K562 (cell line): Measurements from ENCODE around the gene PIH1D1. TPM values are rescaled to one million over a fixed set of nuclear protein-coding genes. Genes with fewer than 3 reads are reported as not detected.

ENCODE experiments used
- ATAC-seq: fragments of 200-7000 bp; cut with Tn5 transposase; 3 replicates; pipeline ENCODE4 v1.9.1; 2020; ENCODE audit warnings: moderate library complexity
- BruUV-seq: library from RNA; stranded (reverse); fragments of 400-500 nt; replicated peaks from 2 replicates; lab custom pipeline; 2021; lab: Mats Ljungman, UMichigan
- CTCF ChIA-PET: fragments of 300-600 bp; formaldehyde crosslinking; extraction: SDS; loops from one replicate; lab custom pipeline; 2021; ENCODE audit warnings: low intra/inter-chr PET ratio; lab: Yijun Ruan, JAX
- POLR2A ChIA-PET: fragments of 300-600, 350-650 bp; sonication (Branson Sonifier 250); formaldehyde crosslinking; extraction: SDS; loops from one replicate; lab custom pipeline; 2021; ENCODE audit warnings: antibody characterized with exemption, inconsistent platforms; lab: Yijun Ruan, JAX
- DNase-seq, 4 experiments: peaks; one replicate each; pipeline versions ENCODE4 v3.0.0 to v3.0.0-alpha.2; 2011 to 2018; ENCODE audit warnings: low spot score in 3 of 4, mixed read lengths in 3 of 4; ENCODE audit errors: extremely low read depth in 1 of 4
- FAIRE-seq: peaks from 2 replicates; lab custom pipeline; 2011; peaks lifted over from hg19 to GRCh38; lab: Jason Lieb, UNC
- H2AFZ ChIP-seq: 2 replicates; pipeline ENCODE4 v1.6.0; 2011; ENCODE audit warnings: low read depth, low read length, control low read depth, inconsistent platforms
- H3K27ac ChIP-seq: fragments of 200-600 bp; 3 replicates; pipeline ENCODE4 v1.8.0; 2011; ENCODE audit warnings: low read depth, mild to moderate bottlenecking, control low read depth, inconsistent platforms, low read length, moderate library complexity, mixed read lengths; ENCODE audit errors: extremely low read depth
- H3K27me3 ChIP-seq, 2 experiments: fragments of 300-600 bp in 1 of 2; 2 replicates in 1 of 2; 3 replicates in 1 of 2; pipeline versions ENCODE4 v1.6.0 to v1.8.0; 2011; ENCODE audit warnings: inconsistent platforms in 2 of 2, low read length in 2 of 2, mild to moderate bottlenecking in 1 of 2, mixed read lengths in 1 of 2, moderate library complexity in 1 of 2; ENCODE audit not compliant: control insufficient read depth in 2 of 2, insufficient read depth in 2 of 2
- H3K36me3 ChIP-seq: fragments of 300-600 bp; 3 replicates; pipeline ENCODE4 v1.8.0; 2011; ENCODE audit warnings: mild to moderate bottlenecking, low read length, inconsistent platforms; ENCODE audit not compliant: control insufficient read depth, insufficient read depth
- H3K4me1 ChIP-seq, 2 experiments: fragments of 200-600 bp in 1 of 2; replicated peaks in 1 of 2; 2 replicates in 1 of 2; 3 replicates in 1 of 2; pipeline versions ENCODE4 v1.5.1 to v1.8.0; 2011; ENCODE audit warnings: inconsistent platforms in 2 of 2, low read length in 2 of 2, mild to moderate bottlenecking in 1 of 2, mixed read lengths in 1 of 2, moderate library complexity in 1 of 2; ENCODE audit not compliant: control insufficient read depth in 2 of 2, insufficient read depth in 2 of 2
- H3K4me2 ChIP-seq: 2 replicates; pipeline ENCODE4 v1.6.1; 2011; ENCODE audit warnings: low read length, control low read depth, inconsistent platforms, mixed read lengths; ENCODE audit not compliant: insufficient read depth
- H3K4me3 ChIP-seq: fragments of 200-600 bp; sonication (generic), shearing (Covaris generic); 2 replicates; pipeline ENCODE4 v1.5.1; 2016; ENCODE audit warnings: control low read depth, inconsistent platforms
- H3K79me2 ChIP-seq: fragments of 200-600 bp; 3 replicates; pipeline ENCODE4 v1.8.0; 2011; ENCODE audit warnings: low read length, inconsistent platforms; ENCODE audit not compliant: control insufficient read depth, insufficient read depth
- H3K9ac ChIP-seq, 2 experiments: 2 replicates each; pipeline versions ENCODE4 v1.6.0 to v1.6.1; 2011; ENCODE audit warnings: low read depth in 2 of 2, low read length in 2 of 2, control low read depth in 1 of 2, inconsistent platforms in 1 of 2, mild to moderate bottlenecking in 1 of 2, mixed read lengths in 1 of 2; ENCODE audit not compliant: insufficient read depth in 1 of 2
- H3K9me1 ChIP-seq: one replicate; pipeline ENCODE4 v1.6.0; 2011; ENCODE audit warnings: inconsistent platforms, mild to moderate bottlenecking, low read length, moderate library complexity; ENCODE audit not compliant: control insufficient read depth, insufficient read depth
- H3K9me3 ChIP-seq: replicated peaks from 2 replicates; pipeline ENCODE4 v1.5.1; 2011; ENCODE audit warnings: low read depth, low read length, inconsistent platforms; ENCODE audit not compliant: control insufficient read depth, insufficient read depth
- H4K20me1 ChIP-seq: replicated peaks from 2 replicates; pipeline ENCODE4 v1.6.1; 2011; ENCODE audit warnings: low read length, inconsistent platforms, mixed read lengths; ENCODE audit not compliant: control insufficient read depth, insufficient read depth
- HDAC3 ChIP-seq: fragments of 450-650 bp; IDR thresholded peaks from 2 replicates; pipeline ENCODE4 v1.6.1; 2018; ENCODE audit warnings: borderline replicate concordance, mild to moderate bottlenecking, moderate library complexity; ENCODE audit not compliant: partially characterized antibody
- HMG20A ChIP-seq: fragments of 450-650 bp; formaldehyde crosslinking; conservative IDR thresholded peaks from 2 replicates; pipeline ENCODE4 v1.4.0; 2020; ENCODE audit warnings: mild to moderate bottlenecking, mixed read lengths
- JUND ChIP-seq, 2 experiments: IDR thresholded peaks; 2 replicates in 1 of 2; 3 replicates in 1 of 2; pipeline ENCODE4 v1.6.1; 2011; ENCODE audit warnings: borderline replicate concordance in 2 of 2, low read depth in 2 of 2, low read length in 2 of 2, improper control_type of control experiment in 1 of 2, missing biosample characterization in 1 of 2, missing genetic modification characterization in 1 of 2, missing genetic modification reagents in 1 of 2
- MIER1 ChIP-seq: fragments of 450-650 bp; IDR thresholded peaks from 2 replicates; pipeline ENCODE4 v1.6.1; 2016; ENCODE audit warnings: antibody characterized with exemption, mild to moderate bottlenecking, low read depth
- SRSF7 ChIP-seq: fragments of 200-400 bp; formaldehyde crosslinking; optimal IDR thresholded peaks from 2 replicates; pipeline ENCODE3; 2017; ENCODE audit warnings: mild to moderate bottlenecking, low read depth, low read length
- ZNF655 ChIP-seq: fragments of 250-450 bp; sonication (Bioruptor Pico); IDR thresholded peaks from 2 replicates; pipeline ENCODE4 v1.5.0; 2021
- WGBS: fragments of 100-300 bp; shearing (Covaris generic); methylation state at CpG from one replicate; pipeline ENCODE4 v1.1.6; 2016; ENCODE audit warnings: low coverage, mixed read lengths; ENCODE audit not compliant: insufficient coverage; ENCODE audit errors: missing lambda C conversion rate; 5-methylcytosine and 5-hydroxymethylcytosine counted together
- in situ Hi-C: fragments of 300-500 bp; cut with MboI; formaldehyde crosslinking; loops from 4 replicates; pipeline ENCODE4 v1.15.0; 2018; ENCODE audit warnings: inconsistent platforms, mixed read lengths
- intact Hi-C: fragments of 100-400 bp; cut with micrococcal nuclease; formaldehyde crosslinking; loops from 2 replicates; pipeline ENCODE4 v1.14.2; 2022
- polyA plus RNA-seq, 8 experiments: library from polyadenylated mRNA; depleted of rRNA in 4 of 8; stranded (reverse) in 5 of 8; unstranded in 3 of 8; fragments of >200 nt; fragmentation: Nextera tagmentation in 2 of 8; fragmentation: Illumina TruSeq in 1 of 8; extraction: Ambion mirVana in 2 of 8; extraction: Trizol in 1 of 8; gene quantifications; 2 replicates each; pipeline versions ENCODE4 v1.2.1 to v1.2.3, GENCODE V29; 2011 to 2014; ENCODE audit warnings: inconsistent platforms in 1 of 8, missing spikeins in 1 of 8
- total RNA-seq, 7 experiments: library from RNA; depleted of rRNA in 6 of 7; stranded (reverse); fragments of >200 nt in 6 of 7; fragmentation: Illumina TruSeq in 2 of 7; extraction: Trizol in 2 of 7; gene quantifications; 2 replicates each; pipeline versions ENCODE4 v1.2.1 to v1.2.3, GENCODE V29; 2011 to 2021; ENCODE audit warnings: low replicate concordance in 1 of 7

PIH1D1 gene
- total and polyA plus RNA-seq, 9 of the 15 experiments (the other 6 are each of a cell fraction or from before 2014, with no cell fraction given) = 26.5 to 224 (median 137) TPM

- no peak for TF ChIP-seq HDAC3
- no peak for TF ChIP-seq HMG20A (CRISPR knock-in tag)
- TF ChIP-seq ZNF655 = no peak
These were observed 11.8 kb downstream of the PIH1D1 start (continued) for GRCh38 chr19:49439836-49440235.

- no peak overlapping the region for H3K27ac ChIP-seq
- FAIRE-seq (no peak), ATAC-seq (no peak), DNase-seq (no peak)
- BruUV-seq = no TSS peak
- in situ Hi-C loops = loop anchor here (5.0 kb wide), 1 partner anchor 46 kb away; no protein-coding TSS in a partner anchor
- H2AFZ ChIP-seq = no peak overlapping the region
- ChIA-PET POLR2A (no interaction called here), CTCF (no interaction called here)
- 3% methylated on average over 5 of the region's 6 CpGs for WGBS
- no peaks in the 10 kb centered on the region for H4K20me1 ChIP-seq
- no peak overlapping the region for H3K4me3 ChIP-seq
- H3K79me2 ChIP-seq = no peaks in the 10 kb centered on the region
- no peak overlapping the region for H3K9ac ChIP-seq
- H3K9me3 ChIP-seq = no peaks in the 10 kb centered on the region
- H3K4me2 ChIP-seq = no peak overlapping the region
- H3K4me1 ChIP-seq = peaks cover 37 to 58% of the 10 kb centered on the region in 2 experiments
- H3K36me3 ChIP-seq = no peaks in the 10 kb centered on the region
- peaks cover 7 to 19% of the 10 kb centered on the region in 2 experiments; a peak in 4 of 5 replicates for H3K27me3 ChIP-seq
- intact Hi-C loops = no loop called here
- H3K9me1 ChIP-seq = no peaks in the 10 kb centered on the region
- TF ChIP-seq MIER1 (no peak), SRSF7 (no peak), JUND (IDR thresholded peaks at IDR 0.05; ENCODE audit: borderline replicate concordance, low read depth, low read length) (peak; percentile 15; the same call in 1 of the 2 replicates), JUND (tag; IDR thresholded peaks at IDR 0.05; ENCODE audit: borderline replicate concordance, low read depth, low read length) (no peak)
These were observed 13.4 kb downstream of the PIH1D1 start for GRCh38 chr19:49438261-49438660.
